OCI-LY1 (cell line): ENCODE results near the gene C6orf118.

Experiments
- H2AFZ ChIP-seq: fragments of 200-600 bp; sonication (generic), shearing (Covaris generic); 2 replicates; pipeline ENCODE4 v1.6.0; 2014; ENCODE audit warnings: antibody characterized with exemption, mild to moderate bottlenecking, low read length
- H3F3A ChIP-seq: fragments of 200-600 bp; sonication (generic), shearing (Covaris generic); 2 replicates; pipeline ENCODE4 v1.6.0; 2014; ENCODE audit warnings: mild to moderate bottlenecking, antibody characterized with exemption, low read length, moderate library complexity; ENCODE audit not compliant: insufficient read depth
- H3K27ac ChIP-seq: fragments of 200-600 bp; sonication (generic); 2 replicates; pipeline ENCODE4 v1.5.1; 2014; ENCODE audit warnings: low read length, mixed run types, mild to moderate bottlenecking, low read depth; ENCODE audit not compliant: poor library complexity, severe bottlenecking
- H3K27me3 ChIP-seq: fragments of 200-600 bp; sonication (generic); 2 replicates; pipeline ENCODE4 v1.6.0; 2014; ENCODE audit warnings: antibody characterized with exemption, mild to moderate bottlenecking, low read length, moderate library complexity; ENCODE audit not compliant: insufficient read depth
- H3K36me3 ChIP-seq: fragments of 200-600 bp; sonication (generic); 2 replicates; pipeline ENCODE4 v1.6.1; 2014; ENCODE audit warnings: mild to moderate bottlenecking, antibody characterized with exemption, low read length, moderate library complexity, mixed read lengths; ENCODE audit not compliant: insufficient read depth
- H3K4me1 ChIP-seq: fragments of 200-600 bp; sonication (generic); 2 replicates; pipeline ENCODE4 v1.5.1; 2014; ENCODE audit warnings: mild to moderate bottlenecking, low read length, moderate library complexity; ENCODE audit not compliant: insufficient read depth, severe bottlenecking
- H3K4me2 ChIP-seq: fragments of 200-600 bp; sonication (generic), shearing (Covaris generic); 2 replicates; pipeline ENCODE4 v1.6.1; 2014; ENCODE audit warnings: low read length
- H3K4me3 ChIP-seq: fragments of 200-600 bp; sonication (generic); 2 replicates; pipeline ENCODE4 v1.5.1; 2014; ENCODE audit warnings: low read length, low read depth, mild to moderate bottlenecking, mixed read lengths; ENCODE audit not compliant: poor library complexity, severe bottlenecking
- H3K79me2 ChIP-seq: fragments of 200-600 bp; shearing (Covaris generic); 2 replicates; pipeline ENCODE4 v1.6.1; 2016; ENCODE audit warnings: mixed run types, low read length, mixed read lengths; ENCODE audit not compliant: insufficient read depth
- H3K9ac ChIP-seq: fragments of 200-600 bp; sonication (generic), shearing (Covaris generic); 2 replicates; pipeline ENCODE4 v1.6.1; 2014; ENCODE audit warnings: mild to moderate bottlenecking, low read length, mixed read lengths
- H3K9me2 ChIP-seq: fragments of 200-600 bp; sonication (generic), shearing (Covaris generic); 2 replicates; pipeline ENCODE4 v1.6.1; 2014; ENCODE audit warnings: low read depth, mild to moderate bottlenecking, low read length, mixed read lengths
- H3K9me3 ChIP-seq: fragments of 200-600 bp; shearing (Covaris generic); 2 replicates; pipeline ENCODE4 v1.6.1; 2014; ENCODE audit warnings: low read length, mixed read lengths
- H4K20me1 ChIP-seq: fragments of 200-600 bp; sonication (generic), shearing (Covaris generic); 2 replicates; pipeline ENCODE4 v1.6.0; 2016; ENCODE audit warnings: mild to moderate bottlenecking, low read length; ENCODE audit not compliant: insufficient read depth
- EZH2 ChIP-seq: fragments of 200-600 bp; sonication (generic), shearing (Covaris generic); IDR thresholded peaks from 2 replicates; pipeline ENCODE4 v1.8.0; 2017; ENCODE audit warnings: borderline replicate concordance, mixed run types, mild to moderate bottlenecking, antibody characterized with exemption, low read length, moderate library complexity, mixed read lengths
- TF ChIP-seq, protein P1 (sequence below): fragments of 200-600 bp; sonication (generic), shearing (Covaris generic); IDR thresholded peaks from 2 replicates; pipeline ENCODE4 v1.5.1; 2017; ENCODE audit warnings: mild to moderate bottlenecking, antibody characterized with exemption, low read length, moderate library complexity, mixed read lengths

C6orf118 gene

DNA sequence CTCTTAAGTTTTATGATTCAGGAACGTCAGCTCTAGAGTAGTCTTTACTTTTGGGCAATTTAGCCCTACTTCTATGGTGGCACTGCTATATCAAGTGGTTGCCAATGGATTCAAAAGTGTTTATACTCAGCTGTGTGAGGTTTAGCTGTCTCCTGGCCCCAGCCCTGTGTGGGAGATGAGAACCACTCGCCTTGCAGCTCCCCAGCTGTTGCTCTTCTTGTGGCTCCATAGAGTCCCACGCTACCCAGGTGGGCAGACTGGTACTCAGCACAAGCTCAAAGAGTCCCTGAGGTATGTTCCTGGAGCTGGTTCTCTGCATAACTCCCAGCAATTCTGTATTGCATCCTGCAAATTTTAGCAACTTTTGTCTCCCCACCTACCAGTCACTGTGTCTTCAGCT lies 59.6 kb downstream of the C6orf118 start:
- Histone ChIP-seq H3K4me2 (no peak overlapping the region), H3K36me3 (no peaks in the 10 kb centered on the region), H3K4me1 (no peaks in the 10 kb centered on the region), H4K20me1 (no peaks in the 10 kb centered on the region), H3K79me2 (no peaks in the 10 kb centered on the region), H3K27me3 (no peaks in the 10 kb centered on the region), H2AFZ (no peak overlapping the region), H3K9ac (no peak overlapping the region), H3K4me3 (no peak overlapping the region), H3K9me2 (no peaks in the 10 kb centered on the region), H3K9me3 (no peaks in the 10 kb centered on the region), H3F3A (no peaks in the 10 kb centered on the region), H3K27ac (no peak overlapping the region)
- TF ChIP-seq EZH2: no peak
- TF ChIP-seq, protein P1, sequence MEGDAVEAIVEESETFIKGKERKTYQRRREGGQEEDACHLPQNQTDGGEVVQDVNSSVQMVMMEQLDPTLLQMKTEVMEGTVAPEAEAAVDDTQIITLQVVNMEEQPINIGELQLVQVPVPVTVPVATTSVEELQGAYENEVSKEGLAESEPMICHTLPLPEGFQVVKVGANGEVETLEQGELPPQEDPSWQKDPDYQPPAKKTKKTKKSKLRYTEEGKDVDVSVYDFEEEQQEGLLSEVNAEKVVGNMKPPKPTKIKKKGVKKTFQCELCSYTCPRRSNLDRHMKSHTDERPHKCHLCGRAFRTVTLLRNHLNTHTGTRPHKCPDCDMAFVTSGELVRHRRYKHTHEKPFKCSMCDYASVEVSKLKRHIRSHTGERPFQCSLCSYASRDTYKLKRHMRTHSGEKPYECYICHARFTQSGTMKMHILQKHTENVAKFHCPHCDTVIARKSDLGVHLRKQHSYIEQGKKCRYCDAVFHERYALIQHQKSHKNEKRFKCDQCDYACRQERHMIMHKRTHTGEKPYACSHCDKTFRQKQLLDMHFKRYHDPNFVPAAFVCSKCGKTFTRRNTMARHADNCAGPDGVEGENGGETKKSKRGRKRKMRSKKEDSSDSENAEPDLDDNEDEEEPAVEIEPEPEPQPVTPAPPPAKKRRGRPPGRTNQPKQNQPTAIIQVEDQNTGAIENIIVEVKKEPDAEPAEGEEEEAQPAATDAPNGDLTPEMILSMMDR: no peak

DNA sequence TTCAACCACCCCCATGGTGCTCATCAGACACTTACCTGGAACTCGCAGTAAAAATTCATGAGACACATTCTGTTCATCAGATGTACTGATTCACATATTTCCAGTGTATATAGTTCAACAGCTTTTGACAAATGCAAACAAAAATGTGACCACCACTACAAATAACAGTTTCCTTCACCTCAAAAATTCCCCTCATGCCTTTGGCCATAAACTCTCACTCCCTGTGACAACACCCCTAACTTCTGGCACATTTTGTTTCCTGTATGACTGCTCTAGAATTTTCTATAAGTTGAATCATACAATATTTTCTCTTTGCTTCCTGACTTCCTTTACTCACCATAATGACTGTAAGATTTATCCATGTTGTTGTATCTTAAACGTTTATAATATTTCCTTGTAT lies 63.7 kb downstream of the C6orf118 start:
- Histone ChIP-seq H3K27ac (no peak overlapping the region), H3K9ac (no peak overlapping the region), H3K4me1 (no peaks in the 10 kb centered on the region), H3K9me2 (no peaks in the 10 kb centered on the region), H3K36me3 (no peaks in the 10 kb centered on the region), H4K20me1 (no peaks in the 10 kb centered on the region), H3K4me2 (no peak overlapping the region), H3K27me3 (no peaks in the 10 kb centered on the region), H3K4me3 (no peak overlapping the region), H3K9me3 (no peaks in the 10 kb centered on the region), H2AFZ (no peak overlapping the region), H3K79me2 (no peaks in the 10 kb centered on the region), H3F3A (no peaks in the 10 kb centered on the region)
- TF ChIP-seq, protein P1: no peak
- TF ChIP-seq EZH2: no peak

DNA sequence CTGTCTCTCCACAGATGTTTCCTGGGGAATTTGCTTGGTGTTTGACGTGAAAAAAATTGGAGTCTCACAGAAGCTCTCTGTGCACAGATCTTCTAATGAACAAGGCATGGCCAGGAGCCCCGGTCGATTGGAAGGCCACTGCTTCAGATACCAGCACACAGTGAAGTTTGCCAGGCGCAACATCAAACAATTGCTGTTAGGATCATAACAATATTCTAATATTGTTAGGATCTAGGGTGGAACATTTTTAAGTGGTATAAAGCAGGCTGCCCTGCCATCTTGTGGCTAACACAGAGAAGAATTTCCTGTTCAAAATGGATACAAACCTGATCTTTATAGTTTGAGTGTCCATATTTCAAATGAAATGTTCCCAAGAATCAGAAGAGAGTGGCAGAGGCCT lies 64.1 kb downstream of the C6orf118 start:
- Histone ChIP-seq H3K79me2 (no peaks in the 10 kb centered on the region), H3K9me2 (no peaks in the 10 kb centered on the region), H3K27me3 (no peaks in the 10 kb centered on the region), H3K9me3 (no peaks in the 10 kb centered on the region), H4K20me1 (no peaks in the 10 kb centered on the region), H3K36me3 (no peaks in the 10 kb centered on the region), H3K4me3 (no peak overlapping the region), H2AFZ (no peak overlapping the region), H3K27ac (no peak overlapping the region), H3K4me1 (no peaks in the 10 kb centered on the region), H3K4me2 (no peak overlapping the region), H3F3A (no peaks in the 10 kb centered on the region), H3K9ac (no peak overlapping the region)
- no peak for TF ChIP-seq EZH2
- TF ChIP-seq, protein P1: peak; percentile 42; the same call in 1 of the 2 replicates
